GM23338 (cell line): Measurements from ENCODE around the gene RSRC2. TPM values are rescaled to one million over a fixed set of nuclear protein-coding genes. Genes with fewer than 3 reads are reported as not detected.

ENCODE experiments used
- ATAC-seq: fragments of 200-7000 bp; cut with Tn5 transposase; 3 replicates; pipeline ENCODE4 v1.9.1; 2020
- DNase-seq: peaks from one replicate; pipeline ENCODE4 v3.0.0-alpha.2; 2015; ENCODE audit warnings: low spot score
- H2AFZ ChIP-seq: fragments of 200-600 bp; sonication (generic); 2 replicates; pipeline ENCODE4 v1.8.0; 2016; ENCODE audit warnings: antibody characterized with exemption, mild to moderate bottlenecking, moderate library complexity
- H3F3A ChIP-seq: fragments of 200-600 bp; sonication (generic); replicated peaks from 2 replicates; pipeline ENCODE4 v1.8.0; 2017; ENCODE audit warnings: antibody characterized with exemption, mixed run types, low read depth
- H3K27ac ChIP-seq: fragments of 200-600 bp; sonication (generic); 2 replicates; pipeline ENCODE4 v1.6.1; 2016; ENCODE audit warnings: low read depth
- H3K27me3 ChIP-seq: fragments of 200-600 bp; sonication (generic); 2 replicates; pipeline ENCODE4 v1.8.0; 2016; ENCODE audit warnings: mild to moderate bottlenecking, mixed run types, moderate library complexity; ENCODE audit not compliant: insufficient read depth
- H3K36me3 ChIP-seq: fragments of 200-600 bp; sonication (generic); 2 replicates; pipeline ENCODE4 v1.8.0; 2016; ENCODE audit warnings: mild to moderate bottlenecking; ENCODE audit not compliant: insufficient read depth
- H3K4me1 ChIP-seq: fragments of 200-600 bp; sonication (generic); 2 replicates; pipeline ENCODE4 v1.8.0; 2016; ENCODE audit warnings: mild to moderate bottlenecking, moderate library complexity; ENCODE audit not compliant: insufficient read depth
- H3K4me2 ChIP-seq: fragments of 200-600 bp; sonication (generic); 2 replicates; pipeline ENCODE4 v1.7.1; 2017; ENCODE audit warnings: mixed run types
- H3K4me3 ChIP-seq: fragments of 200-600 bp; sonication (generic); 2 replicates; pipeline ENCODE4 v1.6.1; 2016; ENCODE audit warnings: mixed run types
- H3K79me2 ChIP-seq: fragments of 200-600 bp; sonication (generic); replicated peaks from 2 replicates; pipeline ENCODE4 v1.8.0; 2017; ENCODE audit warnings: mild to moderate bottlenecking; ENCODE audit not compliant: insufficient read depth
- H3K9me2 ChIP-seq: fragments of 200-600 bp; sonication (generic); 2 replicates; pipeline ENCODE4 v1.8.0; 2017; ENCODE audit not compliant: insufficient read depth
- H4K20me1 ChIP-seq: fragments of 200-600 bp; sonication (generic); replicated peaks from 2 replicates; pipeline ENCODE4 v1.8.0; 2017; ENCODE audit warnings: mild to moderate bottlenecking; ENCODE audit not compliant: insufficient read depth
- H3K27ac Mint-ChIP-seq: 2 replicates; pipeline ENCODE4 v1.8.0; 2020; ENCODE audit warnings: inconsistent platforms, mild to moderate bottlenecking, moderate library complexity, mixed read lengths
- H3K27me3 Mint-ChIP-seq: 3 replicates; pipeline ENCODE4 v1.8.0; 2022; ENCODE audit warnings: low read depth, mild to moderate bottlenecking, moderate library complexity, mixed read lengths, inconsistent platforms; ENCODE audit not compliant: insufficient read depth, poor library complexity
- H3K36me3 Mint-ChIP-seq: 3 replicates; pipeline ENCODE4 v1.8.0; 2021; ENCODE audit warnings: low read depth, mild to moderate bottlenecking, inconsistent platforms, moderate library complexity, mixed read lengths
- H3K4me1 Mint-ChIP-seq: 3 replicates; pipeline ENCODE4 v1.8.0; 2020; ENCODE audit warnings: mild to moderate bottlenecking, inconsistent platforms, mixed read lengths
- H3K4me3 Mint-ChIP-seq: 3 replicates; pipeline ENCODE4 v1.8.0; 2021; ENCODE audit warnings: moderate library complexity, mild to moderate bottlenecking, inconsistent platforms, mixed read lengths
- H3K9me3 Mint-ChIP-seq: 3 replicates; pipeline ENCODE4 v1.8.0; 2020; ENCODE audit warnings: moderate library complexity, mild to moderate bottlenecking, inconsistent platforms, mixed read lengths
- CREB1 ChIP-seq: fragments of 250-450 bp; sonication (Bioruptor Pico); IDR thresholded peaks from 2 replicates; pipeline ENCODE4 v1.5.0; 2020; ENCODE audit warnings: low read depth, mild to moderate bottlenecking, moderate library complexity
- CTCF ChIP-seq, 2 experiments: fragments of 200-600 bp in 1 of 2; sonication (generic) in 1 of 2; conservative IDR thresholded peaks; 2 replicates each; pipeline versions ENCODE4 v1.5.1 to v1.6.1; 2016 to 2017; ENCODE audit warnings: antibody characterized with exemption in 2 of 2, low read depth in 2 of 2, mild to moderate bottlenecking in 2 of 2, moderate library complexity in 1 of 2
- EZH2 ChIP-seq: fragments of 200-600 bp; sonication (generic); IDR thresholded peaks from one replicate; pipeline ENCODE4 v1.8.0; 2017; ENCODE audit warnings: antibody characterized with exemption, mild to moderate bottlenecking, low read depth; ENCODE audit not compliant: unreplicated experiment
- STAT1 ChIP-seq: IDR thresholded peaks from one replicate; pipeline ENCODE4 v1.6.1; 2016; ENCODE audit warnings: antibody characterized with exemption; ENCODE audit not compliant: unreplicated experiment
- ZNF462 ChIP-seq: fragments of 250-450 bp; sonication (Bioruptor Pico); IDR thresholded peaks from 2 replicates; pipeline ENCODE4 v1.5.0; 2020; ENCODE audit warnings: mild to moderate bottlenecking, moderate library complexity
- polyA plus RNA-seq: library from polyadenylated mRNA; unstranded; fragments of >200 nt; fragmentation: Nextera tagmentation; extraction: Ambion mirVana; gene quantifications from 2 replicates; pipeline ENCODE4 v1.2.1, GENCODE V29; 2016
- total RNA-seq: library from RNA; depleted of rRNA; stranded (reverse); fragments of >200 nt; shearing (Covaris generic); gene quantifications from 2 replicates; pipeline ENCODE4 v1.2.3, GENCODE V29; 2014

The RSRC2 gene
- total and polyA plus RNA-seq, 2 experiments from 2014 or later = 76.3 to 184 TPM

- TF ChIP-seq ZNF462 (CRISPR knock-in tag) = no peak
- TF ChIP-seq EZH2 = no peak
- no peak for TF ChIP-seq CTCF (conservative IDR thresholded peaks at IDR 0.05; ENCODE audit: low read depth in 2 of 2)
Measured at GRCh38 chr12:122460641-122461040, 66.1 kb downstream of the RSRC2 start (continued).

- H3K27ac Mint-ChIP-seq = no peak overlapping the region
- H3K36me3 Mint-ChIP-seq = no peaks in the 10 kb centered on the region
- H3K4me3 ChIP-seq = no peak overlapping the region
- H3K36me3 ChIP-seq = no peaks in the 10 kb centered on the region
- H3K4me1 ChIP-seq = no peaks in the 10 kb centered on the region
- TF ChIP-seq STAT1 (no peak), CREB1 (CRISPR knock-in tag) (no peak)
- no peaks in the 10 kb centered on the region for H3F3A ChIP-seq
- H2AFZ ChIP-seq = no peak overlapping the region
- H3K4me1 Mint-ChIP-seq = no peaks in the 10 kb centered on the region
- H4K20me1 ChIP-seq = no peaks in the 10 kb centered on the region
- no peaks in the 10 kb centered on the region for H3K79me2 ChIP-seq
- H3K9me2 ChIP-seq = no peaks in the 10 kb centered on the region
- peaks cover 2% of the 10 kb centered on the region for H3K27me3 Mint-ChIP-seq
- no peak overlapping the region for H3K4me3 Mint-ChIP-seq
- no peaks in the 10 kb centered on the region for H3K27me3 ChIP-seq
- H3K27ac ChIP-seq = no peak overlapping the region
- DNase-seq = no peak
- ATAC-seq = no peak
- H3K9me3 Mint-ChIP-seq = no peaks in the 10 kb centered on the region
- no peak overlapping the region for H3K4me2 ChIP-seq
Measured at GRCh38 chr12:122460061-122460460, 66.7 kb downstream of the RSRC2 start.
